HTERT RPE-1 (cell line): ENCODE data around the gene EDARADD.
"Not testable (repeated sequence)": the region's sequence is repeated elsewhere in the genome, so short reads cannot be mapped to it uniquely, and the experiment has no call there.

ENCODE experiments used
- in situ Hi-C: fragments of 300-500 bp; cut with MboI; formaldehyde crosslinking; loops from 4 replicates; pipeline ENCODE4 v1.14.3; 2020; ENCODE audit warnings: low sequenced_read_pairs

Gene EDARADD

GRCh38 chr1:236484310-236484971 is 90.4 kb downstream of the EDARADD start:
- in situ Hi-C loops: no loop called here

DNA sequence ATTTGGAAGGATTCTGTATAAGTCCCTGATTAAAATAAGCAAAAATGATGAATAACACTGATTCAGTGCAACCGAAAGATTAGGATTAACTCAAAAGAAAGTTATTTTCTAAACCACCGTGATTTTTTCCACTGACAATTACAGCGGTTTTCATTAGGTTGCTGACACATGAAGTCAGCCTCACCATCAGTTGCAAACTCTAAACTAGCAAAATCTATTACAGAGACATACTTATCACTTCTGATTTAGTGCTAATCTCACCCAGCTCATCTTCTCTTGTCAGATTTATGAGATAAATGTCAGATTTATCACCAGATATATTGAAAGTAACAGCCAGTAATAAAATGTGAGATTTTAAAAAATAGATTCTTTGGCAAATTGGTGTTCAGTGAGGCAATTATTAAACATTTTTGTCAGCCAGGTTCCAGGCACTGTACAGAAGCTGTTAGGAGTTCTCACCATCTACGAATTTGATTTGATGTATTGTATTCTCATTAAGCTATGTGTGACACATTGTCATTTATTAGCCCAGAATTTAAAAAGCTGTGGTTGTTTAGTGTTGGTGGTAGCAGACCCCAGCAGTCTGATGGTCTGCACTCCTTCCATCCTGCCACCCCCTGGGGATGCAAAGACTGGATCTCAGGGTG is 92.4 kb downstream of the EDARADD start:
- in situ Hi-C loops: no loop called here

GRCh38 chr1:236489161-236489560 is 95.1 kb downstream of the EDARADD start:
- in situ Hi-C loops: not testable (repeated sequence)

DNA sequence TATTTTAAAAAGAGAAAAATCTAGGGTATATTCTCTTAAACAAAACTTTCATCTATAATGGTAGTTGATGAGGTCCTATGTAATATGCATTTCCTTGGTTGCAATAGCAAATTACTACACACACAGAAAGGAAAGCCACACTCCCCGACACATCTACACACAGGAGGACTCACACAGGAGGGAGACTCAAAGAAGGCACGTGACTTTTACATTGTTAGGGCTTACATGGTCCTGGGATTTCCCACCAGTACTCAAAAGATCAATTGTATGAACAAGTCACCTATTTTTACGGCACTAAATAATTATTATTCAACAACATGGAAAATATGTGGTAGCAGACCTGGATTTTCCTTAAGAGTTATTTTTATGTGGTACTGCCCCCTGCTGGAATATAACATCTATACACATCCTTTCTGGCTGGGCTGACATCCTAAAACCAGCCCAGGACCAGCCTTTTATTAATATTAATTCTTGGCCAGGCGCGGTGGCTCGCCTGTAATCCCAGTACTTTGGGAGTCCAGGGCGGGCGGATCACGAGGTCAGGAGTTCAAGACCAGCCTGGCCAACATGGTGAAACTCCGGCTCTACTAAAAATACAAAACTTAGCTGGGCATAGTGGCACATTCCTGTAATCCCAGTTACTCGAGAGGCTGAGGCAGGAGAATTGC is 95.8 kb downstream of the EDARADD start:
- in situ Hi-C loops: no loop called here

DNA sequence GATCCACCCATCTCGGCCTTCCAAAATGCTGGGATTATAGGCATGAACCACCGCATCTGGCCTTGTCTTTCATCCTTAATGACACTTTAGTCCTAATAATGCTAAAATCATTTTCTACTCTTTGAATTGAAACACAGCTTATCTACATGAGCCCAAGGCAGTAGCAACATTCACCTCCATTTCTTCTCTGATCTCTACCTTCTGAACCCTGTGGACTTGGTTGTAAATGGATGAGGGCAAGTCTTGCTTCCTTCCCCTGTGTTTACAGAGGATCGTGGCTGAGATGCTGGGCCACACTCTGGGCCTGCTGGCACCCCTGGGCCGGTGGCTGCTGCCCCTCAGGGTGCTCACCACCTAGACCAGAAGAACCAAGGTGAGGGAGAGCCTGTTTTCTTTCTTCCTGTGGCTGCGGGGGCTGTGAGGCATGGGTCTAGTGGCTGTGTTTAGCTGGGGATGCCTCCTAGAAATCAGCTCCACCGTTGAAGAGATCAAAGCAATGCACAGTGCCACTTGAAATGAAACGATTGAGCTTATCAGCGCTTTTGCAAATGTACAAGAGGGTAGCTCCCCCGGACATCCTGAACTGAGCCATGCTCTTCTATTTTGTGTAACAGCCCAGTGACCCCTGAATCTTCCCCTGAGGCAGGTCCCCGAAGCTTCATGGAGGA is 97.5 kb downstream of the EDARADD start:
- in situ Hi-C loops: no loop called here

GRCh38 chr1:236492378-236492777 is 98.3 kb downstream of the EDARADD start:
- in situ Hi-C loops: no loop called here

DNA sequence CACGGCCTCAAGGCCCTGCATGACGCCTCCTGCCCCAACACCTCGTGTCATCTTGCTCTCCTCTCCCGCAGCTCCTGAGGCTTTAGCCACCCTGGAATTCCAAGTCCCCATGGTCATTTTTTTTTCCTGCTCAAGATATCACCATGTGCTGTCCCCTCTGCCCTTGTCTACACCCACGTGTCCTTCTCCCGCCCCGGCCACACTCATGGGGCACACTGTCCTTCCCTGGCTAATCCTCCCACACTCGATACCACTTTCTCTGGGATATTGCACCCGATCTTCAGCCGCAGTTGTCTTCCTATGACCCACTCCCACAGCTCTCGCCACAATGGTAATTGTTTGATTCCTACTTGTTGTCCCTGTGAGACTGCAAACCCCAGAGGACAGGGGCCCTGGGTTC is 100.0 kb downstream of the EDARADD start:
- in situ Hi-C loops: no loop called here

- in situ Hi-C loops: no loop called here
These were observed 100.7 kb downstream of the EDARADD start for GRCh38 chr1:236494586-236495466.

DNA sequence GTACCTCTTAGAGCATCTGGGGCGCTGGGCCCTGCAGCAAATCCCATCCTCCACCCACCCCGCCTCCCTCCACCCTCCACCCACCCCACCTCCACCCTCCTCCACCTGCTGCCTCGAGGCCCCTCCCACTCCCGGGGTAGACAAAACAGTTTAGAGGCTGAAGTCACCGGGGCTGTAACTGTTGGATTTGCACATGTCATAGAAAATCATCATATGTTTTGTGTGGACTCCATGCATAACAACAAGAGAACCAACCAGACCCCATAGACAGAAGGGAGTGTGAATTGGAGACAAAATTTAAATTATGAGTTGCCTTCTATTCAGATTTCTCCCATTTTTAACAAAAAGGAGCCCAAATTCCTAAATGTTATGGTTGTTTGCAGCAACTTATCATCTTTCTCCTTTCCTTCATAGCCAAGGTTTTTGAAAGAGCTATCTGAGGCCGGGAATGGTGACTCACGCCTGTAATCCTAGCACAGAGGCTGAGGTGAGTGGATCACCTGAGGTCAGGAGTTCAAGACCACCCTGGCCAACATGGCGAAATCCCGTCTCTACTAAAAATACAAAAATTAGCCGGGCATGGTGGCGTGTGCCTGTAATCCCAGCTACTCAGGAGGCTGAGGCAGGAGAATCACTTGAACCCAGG is 101.5 kb downstream of the EDARADD start:
- in situ Hi-C loops: no loop called here

GRCh38 chr1:236497908-236498307 is 103.8 kb downstream of the EDARADD start:
- in situ Hi-C loops: no loop called here

DNA sequence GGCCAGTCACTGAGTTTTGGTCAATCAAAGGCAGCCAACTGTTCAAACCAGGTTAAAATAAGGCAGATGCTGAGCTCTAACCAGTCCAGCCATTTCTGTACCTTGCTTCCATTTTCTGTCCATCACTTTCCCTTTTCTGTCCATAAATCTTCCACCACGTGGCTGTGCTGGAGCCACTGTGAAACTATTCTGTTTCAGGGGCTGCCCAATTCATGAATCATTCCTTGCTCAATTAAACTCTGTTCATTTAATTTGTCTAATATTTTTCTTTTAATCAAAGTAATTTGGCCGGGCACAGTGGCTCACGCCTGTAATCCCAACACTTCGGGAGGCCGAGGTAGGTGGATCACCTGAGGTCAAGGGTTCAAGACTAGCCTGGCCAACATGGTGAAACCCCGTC is 107.0 kb downstream of the EDARADD start:
- in situ Hi-C loops: no loop called here

GRCh38 chr1:236502579-236502971 is 108.5 kb downstream of the EDARADD start:
- in situ Hi-C loops: no loop called here

DNA sequence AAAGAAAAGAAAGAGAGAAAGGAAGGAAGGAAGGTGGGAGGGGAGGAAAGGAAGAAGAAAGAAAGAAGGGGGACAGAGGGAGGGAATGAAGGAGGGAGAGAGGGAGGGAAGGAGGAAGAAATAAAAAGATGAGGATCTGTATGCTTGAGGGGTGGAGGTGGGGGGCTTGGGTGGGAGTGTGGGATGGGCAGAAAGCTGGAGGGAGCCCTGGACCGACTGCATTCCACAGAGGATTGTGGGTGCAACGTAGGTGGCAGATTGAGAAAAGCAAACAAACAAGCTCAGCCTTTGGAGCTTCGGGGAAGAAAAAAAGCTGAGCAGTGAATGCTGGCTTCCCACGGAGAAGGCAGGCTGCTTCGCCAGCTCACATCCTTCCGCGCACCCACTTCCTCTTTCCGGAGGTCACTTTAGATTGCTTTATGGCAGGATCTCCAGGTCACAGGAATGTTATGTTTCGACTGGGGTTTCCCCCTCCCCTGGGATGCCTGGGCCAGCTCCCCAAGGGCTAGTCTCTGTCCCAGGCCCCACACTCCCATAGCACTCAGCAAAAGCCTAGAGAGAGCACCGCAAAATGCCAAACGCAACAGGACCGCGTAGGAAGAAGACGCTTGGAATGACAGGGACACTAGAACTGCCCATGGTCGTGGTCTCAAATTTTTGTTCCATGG is 109.0 kb downstream of the EDARADD start:
- in situ Hi-C loops: no loop called here

DNA sequence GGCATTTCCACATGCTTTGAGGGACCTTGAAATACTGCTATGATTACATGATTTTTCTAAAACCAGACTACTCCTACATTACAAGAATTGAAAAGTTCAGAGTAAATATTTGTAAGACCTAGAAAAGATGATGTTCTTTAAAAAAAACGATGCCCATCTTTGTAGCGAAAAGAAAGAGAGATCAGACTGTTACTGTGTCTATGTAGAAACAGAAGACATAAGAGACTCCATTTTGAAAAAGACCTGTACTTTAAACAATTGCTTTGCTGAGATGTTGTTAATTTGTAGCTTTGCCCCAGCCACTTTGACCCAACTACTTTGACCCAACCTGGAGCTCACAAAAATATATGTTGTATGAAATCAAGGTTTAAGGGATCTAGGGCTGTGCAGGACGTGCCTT is 110.3 kb downstream of the EDARADD start:
- in situ Hi-C loops: not testable (repeated sequence)

GRCh38 chr1:236507022-236507700 is 113.1 kb downstream of the EDARADD start:
- in situ Hi-C loops: no loop called here

DNA sequence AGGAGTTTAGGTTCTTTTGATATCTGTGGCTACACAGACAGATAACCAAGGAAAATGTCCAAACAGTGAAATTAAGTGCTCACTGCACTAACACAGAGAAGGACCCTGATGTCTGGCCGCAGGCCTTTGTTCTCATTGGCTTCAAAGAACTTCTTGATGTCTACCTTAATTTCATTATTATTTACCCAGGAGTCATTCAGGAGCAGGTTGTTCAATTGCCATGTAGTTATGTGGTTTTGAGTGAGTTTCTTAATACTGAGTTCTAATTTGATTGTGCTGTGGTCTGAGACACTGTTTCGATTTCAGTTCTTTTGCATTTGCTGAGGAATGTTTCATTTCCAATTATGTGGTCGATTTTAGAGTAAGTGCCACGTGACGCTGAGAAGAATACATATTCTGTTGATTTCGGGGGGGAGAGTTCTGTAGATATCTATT is 114.5 kb downstream of the EDARADD start:
- in situ Hi-C loops: no loop called here

DNA sequence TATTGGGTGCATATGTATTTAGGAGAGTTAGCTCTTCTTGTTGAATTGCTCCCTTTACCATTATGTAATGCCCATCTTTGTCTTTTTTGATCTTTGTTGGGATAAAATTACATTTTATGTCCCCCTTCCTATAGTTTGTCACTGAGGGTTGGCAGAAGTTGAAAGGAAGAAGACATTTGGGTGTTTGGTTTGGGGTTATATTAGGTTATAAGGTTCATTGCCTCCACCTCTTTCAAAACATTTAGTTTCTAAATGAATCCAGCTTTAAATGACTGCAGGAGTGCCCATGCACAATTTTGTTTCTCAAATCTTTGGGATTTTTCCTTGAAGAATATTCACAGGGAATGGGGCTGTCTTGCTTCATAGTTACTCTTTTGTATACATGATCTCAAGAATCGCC is 115.1 kb downstream of the EDARADD start:
- in situ Hi-C loops: no loop called here

GRCh38 chr1:236509647-236510401 is 115.7 kb downstream of the EDARADD start:
- in situ Hi-C loops: no loop called here
